Right renal cortex interstitium (tissue), 3 donors: ENCODE results near the gene HYAL2. TPM values are rescaled to one million over a fixed set of nuclear protein-coding genes. Genes with fewer than 3 reads are reported as not detected.

Source experiments
- DNase-seq, 3 donors: peaks; one replicate each; pipeline ENCODE4 v3.0.0-alpha.2; 2013; ENCODE audit warnings: low read depth in 3 of 3, low spot score in 2 of 3
- polyA plus RNA-seq, 3 donors: library from polyadenylated mRNA; unstranded; fragments of 120-200 nt; gene quantifications; one replicate each; pipeline ENCODE4 v1.2.1, GENCODE V29; 2013; ENCODE audit not compliant: insufficient read length in 3 of 3

The HYAL2 gene, protein sequence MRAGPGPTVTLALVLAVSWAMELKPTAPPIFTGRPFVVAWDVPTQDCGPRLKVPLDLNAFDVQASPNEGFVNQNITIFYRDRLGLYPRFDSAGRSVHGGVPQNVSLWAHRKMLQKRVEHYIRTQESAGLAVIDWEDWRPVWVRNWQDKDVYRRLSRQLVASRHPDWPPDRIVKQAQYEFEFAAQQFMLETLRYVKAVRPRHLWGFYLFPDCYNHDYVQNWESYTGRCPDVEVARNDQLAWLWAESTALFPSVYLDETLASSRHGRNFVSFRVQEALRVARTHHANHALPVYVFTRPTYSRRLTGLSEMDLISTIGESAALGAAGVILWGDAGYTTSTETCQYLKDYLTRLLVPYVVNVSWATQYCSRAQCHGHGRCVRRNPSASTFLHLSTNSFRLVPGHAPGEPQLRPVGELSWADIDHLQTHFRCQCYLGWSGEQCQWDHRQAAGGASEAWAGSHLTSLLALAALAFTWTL
- polyA plus RNA-seq: 10 to 100 TPM; 62.7 to 74.3 (median 70.7) TPM

DNA sequence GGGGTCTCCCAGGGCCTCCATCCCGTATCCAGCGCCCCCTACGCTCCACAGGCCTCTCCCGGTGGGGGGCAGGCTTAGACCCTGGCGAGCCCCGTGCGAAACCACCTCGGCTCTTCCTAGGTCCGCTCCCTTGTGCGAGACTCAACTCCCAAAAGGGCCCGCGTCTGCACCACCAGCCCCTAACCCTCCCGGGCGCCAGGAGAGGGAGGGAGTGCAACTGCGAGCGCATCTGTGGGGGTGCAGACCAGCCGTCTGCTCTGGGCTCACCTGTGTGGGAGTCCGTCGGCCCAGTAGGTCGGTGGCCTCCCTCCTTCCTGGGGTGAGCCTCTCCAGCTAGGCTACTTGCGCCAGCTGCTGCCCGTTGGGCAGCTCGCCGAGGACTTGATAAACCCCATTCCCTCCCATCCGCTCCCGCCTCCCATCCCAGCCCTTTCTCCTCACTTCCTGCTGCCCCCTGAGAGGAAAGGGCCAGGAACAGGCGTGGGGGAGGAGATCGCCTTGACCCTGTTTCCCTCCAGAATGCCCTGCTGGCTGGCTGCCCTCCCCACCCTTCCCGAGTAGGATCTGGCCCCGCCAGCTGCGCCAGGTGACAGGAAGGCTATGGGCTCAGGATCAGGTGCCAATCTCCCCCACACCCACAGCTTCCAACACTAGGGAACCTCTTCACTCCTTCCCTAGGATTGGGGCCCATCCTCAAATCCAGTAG is at the start of gene HYAL2:
TSS of gene HYAL2 (minus strand) at position 360 of the 706 bp plus-strand sequence. CDS start 2,256 bp downstream, outside the sequence.
- no peak for DNase-seq

DNA sequence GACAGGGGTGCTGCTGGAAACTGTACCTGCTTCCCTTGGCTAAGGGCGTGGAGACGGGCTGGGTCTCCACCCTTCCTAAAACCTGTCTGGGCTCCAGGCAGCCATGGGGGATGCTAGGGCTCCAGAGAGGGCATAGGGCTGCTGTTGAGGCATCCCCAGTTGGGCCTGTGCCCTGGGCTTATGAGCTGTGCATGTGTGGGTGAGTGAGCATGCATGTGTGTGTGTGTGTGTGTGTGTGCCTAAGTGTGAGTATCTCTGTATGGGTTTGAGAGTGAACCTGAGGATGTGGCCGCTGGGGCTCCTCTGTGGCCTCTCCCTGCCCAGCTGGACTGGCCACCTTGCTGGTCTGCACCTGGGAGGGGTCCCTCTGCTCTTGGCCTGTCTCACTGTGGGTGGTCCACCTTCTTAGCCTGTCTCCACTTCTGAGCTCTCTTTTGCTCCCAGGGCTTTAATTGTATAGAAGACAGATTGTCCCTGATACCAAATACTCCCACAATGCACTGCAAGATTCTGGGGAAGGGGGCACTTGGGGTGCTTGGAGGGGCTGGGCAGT is 48.7 kb upstream of the HYAL2 start:
- no peak for DNase-seq

DNA sequence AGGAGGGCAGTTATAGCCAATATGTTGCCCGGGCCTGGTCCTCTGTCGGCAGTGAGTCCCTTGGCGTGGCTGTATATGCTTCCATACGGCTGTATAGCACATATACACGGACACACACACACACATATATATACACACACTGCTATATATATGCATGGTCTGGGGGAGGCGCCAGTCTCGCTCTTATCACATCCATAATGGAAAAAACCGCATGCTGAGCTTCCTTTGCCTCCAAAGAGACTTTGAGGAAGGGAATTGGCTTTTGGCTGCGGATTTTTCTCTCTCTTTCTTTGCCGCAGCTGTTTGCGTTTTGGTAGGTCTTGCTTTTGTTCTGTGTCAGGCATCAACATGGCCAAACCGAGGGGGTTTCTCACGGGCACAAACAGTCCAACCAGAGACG is 48.0 kb upstream of the HYAL2 start:
- DNase-seq: no peak

DNA sequence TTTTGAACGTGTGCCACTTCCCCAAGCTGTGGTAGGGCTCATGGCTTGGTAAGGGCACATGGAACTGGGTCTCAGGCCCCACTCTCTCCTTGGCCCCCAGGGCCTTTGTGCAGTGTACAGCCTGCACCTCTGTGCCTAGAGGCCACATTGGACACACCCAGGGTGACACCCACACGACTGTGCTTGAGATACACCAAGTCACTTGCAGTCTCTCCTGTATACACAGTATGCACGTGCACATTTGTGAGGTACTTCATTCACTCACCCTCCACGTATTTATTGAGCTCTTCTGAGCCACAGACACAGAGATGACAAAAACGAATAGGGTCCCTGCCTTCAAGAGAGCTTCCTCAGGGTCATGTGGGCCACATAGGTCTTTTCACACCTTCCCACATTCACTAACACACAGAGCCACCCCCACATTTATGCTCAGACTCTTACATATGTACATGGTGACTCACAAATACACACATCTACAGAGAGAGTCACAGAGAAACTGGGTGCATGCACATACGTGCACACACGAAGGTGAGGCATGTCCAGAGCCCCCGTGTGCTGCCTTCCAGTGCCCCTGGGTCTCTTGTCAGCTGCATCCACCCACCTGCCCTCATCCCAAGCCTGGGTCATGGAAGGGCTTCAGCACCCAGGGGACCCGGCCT is 46.6 kb upstream of the HYAL2 start:
- no peak for DNase-seq

DNA sequence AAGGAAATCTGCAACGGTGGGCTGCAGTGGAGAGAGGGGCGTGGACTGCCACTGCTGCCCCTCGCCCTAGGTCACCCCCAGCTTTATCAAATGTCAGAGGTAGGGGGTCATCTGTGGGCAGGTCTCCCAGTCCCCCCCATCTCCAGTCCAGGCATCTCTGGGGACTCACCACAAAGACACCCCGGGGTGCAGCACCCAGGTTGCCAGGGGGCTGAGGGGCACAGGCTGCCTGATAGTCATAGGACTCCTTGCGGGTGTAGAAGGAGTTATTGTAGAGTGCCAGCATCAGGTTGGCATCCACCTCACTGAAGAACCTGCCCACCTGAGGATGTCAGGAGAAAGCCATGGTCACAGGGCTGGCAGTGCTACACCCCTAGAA is 43.3 kb upstream of the HYAL2 start:
- DNase-seq: no peak

DNA sequence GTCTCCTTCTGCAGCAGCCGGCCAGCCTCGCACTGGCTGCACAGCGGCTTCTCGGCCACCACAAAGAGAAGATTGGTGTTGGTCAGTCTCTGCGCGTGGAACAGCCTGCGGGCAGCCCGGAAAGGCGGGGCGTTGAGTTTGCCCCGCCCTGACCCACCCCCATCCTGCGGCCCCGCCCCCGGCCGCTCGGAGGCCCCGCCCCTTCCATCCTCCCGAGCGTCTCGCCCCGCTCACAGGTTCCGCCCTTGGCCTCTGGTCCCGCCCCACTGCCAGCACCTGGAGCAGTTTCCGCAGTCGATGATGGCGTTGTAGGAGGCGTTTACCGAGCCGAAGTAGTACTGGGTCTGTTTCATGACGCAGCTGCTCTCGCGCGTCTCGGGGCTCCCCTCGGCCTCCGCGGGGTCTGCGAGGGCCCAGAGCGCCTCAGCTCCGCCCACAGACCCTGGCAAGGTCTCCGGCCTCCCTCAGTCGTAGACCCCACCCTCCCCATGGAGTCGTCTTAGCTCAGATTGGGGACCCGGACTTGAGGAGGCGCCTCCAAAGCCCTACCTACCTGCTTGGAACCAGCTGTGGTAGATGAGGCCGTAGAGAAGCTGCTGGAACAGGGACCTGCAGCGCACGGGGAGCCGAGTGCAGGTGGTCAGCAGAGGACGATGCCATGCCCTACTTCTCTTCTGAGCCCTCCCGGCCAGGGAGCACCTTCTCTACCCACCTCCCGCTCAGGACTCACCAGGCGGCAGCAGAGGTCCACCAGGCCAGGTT is 42.7 kb upstream of the HYAL2 start:
- peak in 1 of 3 donors; percentile 61 for DNase-seq

DNA sequence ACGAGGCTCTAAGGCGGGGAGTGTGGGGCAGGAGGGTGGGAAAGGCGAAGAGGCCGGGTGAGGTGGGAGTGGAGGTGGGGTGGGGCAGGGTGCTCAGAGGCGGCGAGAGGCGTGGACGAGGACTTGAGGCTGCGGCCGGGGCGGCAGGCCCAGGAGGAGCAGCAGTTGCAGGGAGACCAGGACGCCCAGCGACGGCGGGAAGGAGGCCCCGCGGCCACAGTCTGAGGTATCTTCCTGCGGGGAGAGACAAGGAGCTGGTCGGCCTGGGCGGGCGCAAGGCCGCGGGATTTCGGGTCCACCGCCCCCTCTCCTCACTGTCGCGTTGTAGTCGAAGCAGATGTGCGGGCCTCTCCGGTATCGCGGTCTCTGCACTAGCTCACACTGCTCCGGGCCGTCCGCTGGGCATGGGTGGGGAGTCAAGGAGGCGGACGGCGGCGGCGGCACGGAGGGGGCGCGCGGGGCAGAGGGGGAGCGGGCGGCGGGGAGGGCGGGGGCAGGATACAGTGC is 42.1 kb upstream of the HYAL2 start:
- DNase-seq: no peak

DNA sequence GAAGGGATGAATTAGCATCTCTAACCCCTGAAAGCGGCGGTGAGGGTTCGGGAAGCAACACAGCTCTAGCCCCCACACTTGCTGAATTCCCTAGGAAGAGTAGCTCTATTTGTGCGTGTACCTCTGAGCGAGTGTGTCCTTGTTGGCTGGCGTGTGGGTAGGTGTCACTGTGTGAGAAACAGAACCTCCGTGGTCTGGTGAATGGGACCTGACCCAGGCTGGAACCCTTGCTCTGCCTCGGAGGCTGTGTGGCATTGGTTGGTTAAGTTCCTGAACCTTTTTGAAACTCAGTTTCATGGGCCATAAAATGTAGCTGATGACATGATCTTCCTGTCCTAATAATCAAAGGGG is 37.2 kb upstream of the HYAL2 start:
- DNase-seq: no peak

DNA sequence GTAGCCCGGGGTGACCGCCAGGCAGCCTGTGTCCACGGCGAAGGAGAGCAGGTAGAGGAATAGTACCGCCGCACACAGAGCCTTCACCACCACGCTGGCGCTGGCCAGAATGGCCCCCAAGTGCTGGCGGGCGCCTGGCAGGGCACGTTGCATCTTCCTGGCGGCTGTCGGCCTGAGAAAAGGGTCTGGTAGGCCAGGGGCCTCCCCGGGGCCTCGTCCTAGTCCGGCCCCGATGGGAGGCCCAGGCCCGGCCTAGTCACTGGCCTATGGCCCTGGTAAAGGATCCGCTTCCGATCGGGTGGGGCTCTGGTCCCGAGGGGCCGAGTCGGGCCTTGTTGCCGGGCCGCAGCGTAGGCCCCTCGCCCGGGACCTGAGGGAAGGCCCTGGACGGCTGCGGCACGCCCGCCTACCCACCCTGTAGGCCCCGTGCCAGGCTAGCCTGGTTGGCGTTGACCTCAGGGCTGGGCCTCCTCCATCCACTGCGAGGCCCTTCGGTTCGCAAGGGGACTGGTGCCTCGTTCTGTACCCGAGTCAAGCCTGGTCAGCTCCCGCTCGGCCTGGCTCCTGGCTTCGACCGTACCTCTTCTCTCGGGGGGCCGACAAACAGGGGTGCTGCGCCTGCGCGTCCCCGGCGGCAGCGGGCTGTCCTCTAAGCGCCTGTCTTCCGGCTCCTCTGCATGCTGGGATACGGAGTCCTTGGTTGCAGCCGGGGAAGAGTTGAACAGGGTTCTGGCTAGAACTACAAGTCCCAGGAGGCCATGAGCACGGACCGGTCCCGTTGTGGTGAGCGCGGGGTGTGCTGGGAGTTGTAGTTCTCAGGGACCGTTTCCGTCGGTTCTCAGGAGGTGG is 36.6 kb upstream of the HYAL2 start, which contains the start of gene TMEM115:
TSS of gene TMEM115 (minus strand) at position 611 of the 849 bp plus-strand sequence. CDS start at position 153, 458 bp downstream.
- peak; percentile 89 to 96 (median 94) for DNase-seq

DNA sequence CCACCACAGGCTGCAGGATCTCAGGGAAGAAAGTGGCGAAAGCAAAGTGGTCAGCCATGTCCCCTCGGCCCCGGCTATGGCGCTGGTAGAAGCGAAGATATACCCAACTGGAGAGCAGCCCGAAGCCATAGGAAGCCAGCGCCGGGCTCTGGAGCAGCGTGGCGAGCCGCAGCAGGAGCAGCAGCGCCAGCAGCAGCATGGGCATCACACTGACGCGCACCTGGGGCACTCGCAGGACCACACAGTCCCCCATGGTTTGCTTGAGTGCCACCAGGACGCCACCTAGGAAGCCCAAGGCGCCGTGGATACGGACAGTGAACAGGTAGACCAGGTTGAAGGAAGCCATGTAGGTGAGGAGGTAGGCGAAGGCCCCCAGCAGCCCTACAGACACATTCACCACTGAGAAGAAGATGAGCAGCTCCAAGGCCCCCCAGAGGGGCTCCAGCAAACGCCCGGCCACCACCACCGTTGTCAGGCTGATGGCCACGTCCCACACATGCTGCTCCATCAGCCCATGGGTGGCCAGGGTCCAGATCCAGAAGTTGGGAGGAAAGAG is 35.9 kb upstream of the HYAL2 start:
- DNase-seq: no peak

DNA sequence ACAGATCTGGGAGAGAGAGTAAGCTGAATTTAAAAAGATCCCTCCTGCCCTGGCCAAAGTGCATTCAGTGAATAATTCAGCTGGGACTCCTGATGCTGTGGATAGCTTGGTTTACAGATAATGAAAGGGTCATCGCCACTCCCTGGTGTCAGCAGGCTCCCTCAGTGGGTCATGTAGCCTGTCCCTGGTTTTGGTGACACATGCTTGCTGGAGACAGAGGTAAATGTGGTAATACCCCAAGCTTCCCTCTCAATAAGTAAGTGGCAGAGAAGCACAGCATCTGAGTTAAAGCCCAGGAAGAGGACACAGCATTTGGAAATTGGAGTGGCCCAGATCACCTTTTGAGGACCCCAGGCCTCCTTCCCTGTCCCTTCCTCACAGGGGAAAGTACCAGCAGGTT is 34.9 kb upstream of the HYAL2 start:
- no peak for DNase-seq

DNA sequence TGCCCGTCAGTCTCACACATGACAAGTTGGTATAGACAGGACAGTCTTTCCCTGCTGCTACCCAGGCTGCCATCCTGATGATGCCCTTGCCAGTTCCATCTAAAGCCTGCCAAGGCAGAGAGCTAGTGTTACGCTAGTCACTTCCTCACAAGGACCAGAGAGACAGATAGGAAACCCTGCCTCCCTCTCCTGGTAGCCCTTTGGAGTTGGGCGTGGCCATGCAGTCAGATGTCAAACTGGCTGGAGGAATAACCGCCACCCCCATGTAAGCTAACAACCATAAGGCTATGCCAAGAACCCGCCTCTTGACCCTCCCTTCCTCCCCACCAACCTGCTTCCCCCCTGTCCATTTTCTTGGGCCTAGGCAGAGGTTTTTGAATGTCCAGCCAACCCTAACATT is 34.0 kb upstream of the HYAL2 start:
- DNase-seq: no peak

DNA sequence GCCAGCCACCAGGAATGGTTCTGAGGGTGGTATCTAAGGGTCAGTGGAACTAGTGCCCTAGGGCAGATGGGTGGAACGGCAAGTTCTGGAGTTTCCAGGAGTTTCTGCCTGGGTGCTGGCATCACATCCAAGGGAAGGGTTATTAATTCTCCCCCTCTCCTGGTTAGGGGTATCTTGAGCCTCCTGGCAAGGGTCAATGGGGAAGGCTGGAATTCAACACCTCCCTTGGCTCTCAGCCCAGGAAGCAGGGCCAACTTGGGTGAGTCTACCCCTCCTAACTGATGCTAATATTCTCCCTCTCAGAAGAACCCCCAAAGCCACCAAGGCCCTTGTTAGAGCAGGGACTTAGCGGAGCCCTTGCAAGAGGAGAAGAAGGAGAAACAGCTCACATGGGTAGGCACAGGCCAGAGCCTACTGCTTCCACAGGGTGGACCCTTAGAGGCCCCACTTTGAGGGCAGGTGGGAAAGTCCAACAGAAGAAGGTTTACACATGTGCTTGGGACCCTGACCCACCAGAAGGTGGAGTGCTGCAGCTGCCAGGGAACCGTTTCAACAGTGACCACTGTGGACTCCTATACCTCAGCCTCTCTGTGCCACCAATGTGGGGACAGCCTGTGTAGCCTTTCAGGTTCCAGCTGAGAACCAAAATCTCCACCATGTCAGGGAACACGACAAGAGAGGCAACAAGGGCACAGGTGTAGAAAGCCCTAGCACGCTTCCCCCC is 33.4 kb upstream of the HYAL2 start:
- DNase-seq: no peak

DNA sequence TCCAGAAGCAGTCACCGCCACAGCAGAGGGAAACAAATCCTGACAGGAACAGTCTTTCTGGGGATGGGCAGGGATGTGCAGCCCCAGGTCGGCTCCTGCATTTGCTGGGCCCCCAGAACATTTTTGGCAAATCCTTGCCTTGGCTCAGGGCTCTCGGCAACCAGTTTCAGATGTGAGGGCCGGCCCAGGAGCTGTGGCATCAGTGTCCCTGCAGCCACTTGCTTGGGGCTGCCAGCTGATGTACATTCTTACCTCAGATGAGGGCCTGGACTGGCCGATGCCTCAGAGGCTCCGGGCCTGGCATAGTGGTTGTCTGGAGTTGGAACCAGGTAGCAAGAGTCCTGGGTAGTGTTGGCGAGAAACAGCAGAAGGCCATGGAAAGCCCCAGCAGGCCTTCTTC is 32.3 kb upstream of the HYAL2 start:
- no peak for DNase-seq

DNA sequence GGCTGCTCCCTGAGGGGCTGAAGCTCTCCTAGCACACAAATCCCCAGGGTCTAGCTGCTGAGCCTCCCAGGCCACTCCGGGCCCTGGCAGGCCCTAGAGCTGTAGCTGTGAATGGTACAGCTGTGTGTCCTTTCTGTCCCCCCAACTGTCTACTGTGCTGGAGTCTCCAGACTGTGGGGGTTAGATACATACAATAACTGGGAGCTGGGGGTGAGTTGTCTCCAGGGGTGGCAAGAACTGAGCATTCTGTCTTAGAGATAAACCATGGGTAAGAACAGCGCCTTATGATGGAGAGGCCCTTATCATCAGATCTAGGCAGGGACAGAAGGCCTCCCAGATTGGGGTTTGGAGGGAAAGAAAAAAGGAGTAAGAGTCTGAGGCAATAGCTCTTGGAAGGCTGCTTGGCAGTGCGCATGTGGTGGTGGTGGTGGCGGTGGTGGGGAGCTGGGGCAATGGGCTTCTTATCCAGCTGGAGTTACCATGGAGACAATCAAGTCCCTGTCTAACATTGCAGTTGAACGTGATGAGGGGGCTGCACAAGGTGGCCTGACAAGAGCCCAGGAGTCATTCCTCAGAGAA is 31.7 kb upstream of the HYAL2 start:
- no peak for DNase-seq

DNA sequence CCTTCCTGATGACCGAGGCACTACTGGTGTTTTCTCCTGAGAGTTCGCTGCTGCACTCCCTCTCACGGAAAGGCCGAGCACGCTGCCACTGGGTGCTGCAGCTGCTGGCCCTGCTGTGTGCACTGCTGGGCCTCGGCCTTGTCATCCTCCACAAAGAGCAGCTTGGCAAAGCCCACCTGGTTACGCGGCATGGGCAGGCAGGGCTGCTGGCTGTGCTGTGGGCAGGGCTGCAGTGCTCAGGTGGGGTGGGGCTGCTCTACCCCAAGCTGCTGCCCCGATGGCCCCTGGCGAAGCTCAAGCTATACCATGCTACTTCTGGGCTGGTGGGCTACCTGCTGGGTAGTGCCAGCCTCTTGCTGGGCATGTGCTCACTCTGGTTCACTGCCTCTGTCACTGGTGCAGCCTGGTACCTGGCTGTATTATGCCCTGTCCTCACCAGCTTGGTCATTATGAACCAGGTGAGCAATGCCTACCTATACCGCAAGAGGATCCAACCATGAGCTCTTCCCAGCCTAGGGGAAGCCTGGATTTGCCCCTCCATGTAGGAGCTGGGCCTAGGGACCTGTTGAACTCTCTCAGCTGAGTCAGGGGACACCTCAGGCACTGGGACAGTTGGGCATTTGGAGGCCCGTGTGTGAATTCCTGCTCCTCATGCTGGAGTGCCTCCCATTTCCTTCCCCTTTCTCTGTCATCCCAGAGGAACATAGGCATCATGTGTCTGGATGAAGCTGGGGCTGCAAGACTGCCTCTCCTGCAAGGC is 30.9 kb upstream of the HYAL2 start:
- no peak for DNase-seq

DNA sequence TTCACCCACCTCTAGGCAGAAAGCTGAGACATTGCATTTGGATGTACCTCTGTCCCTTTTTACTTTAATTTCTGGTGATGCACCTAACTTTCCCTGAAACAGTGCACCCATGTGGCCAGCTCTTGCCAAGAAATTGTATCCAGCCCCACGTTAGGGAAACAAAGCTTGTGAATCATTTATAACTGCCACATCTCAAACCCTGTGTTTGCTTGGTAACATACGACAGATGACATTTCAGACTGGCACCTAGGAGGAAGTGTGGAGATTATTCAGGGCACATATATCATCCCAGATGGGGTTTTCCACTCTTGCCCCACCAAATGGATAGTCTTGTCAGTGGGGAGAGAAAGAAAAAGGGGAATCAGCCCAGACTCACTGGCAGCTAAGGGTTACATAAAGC is 30.2 kb upstream of the HYAL2 start:
- DNase-seq: no peak
